HG03469 (cell line): Measurements from ENCODE around the gene QSOX2.
"Not testable (repeated sequence)": the region's sequence is repeated elsewhere in the genome, so short reads cannot be mapped to it uniquely, and the experiment has no call there.

ENCODE experiments used
- ATAC-seq: cut with Tn5 transposase; IDR thresholded peaks from one replicate; pipeline ENCODE4 v1.9.1; 2021; ENCODE audit warnings: mild to moderate bottlenecking, moderate library complexity, moderate number of reproducible peaks; ENCODE audit not compliant: unreplicated experiment

The QSOX2 gene

GRCh38 chr9:136237486-136238341 is 7.9 kb downstream of the QSOX2 start:
- no peak for ATAC-seq

- not testable (repeated sequence) for ATAC-seq
Observed at GRCh38 chr9:136236471-136237410, 8.9 kb downstream of the QSOX2 start.

- no peak for ATAC-seq
Observed at GRCh38 chr9:136235709-136236455, 9.7 kb downstream of the QSOX2 start.

- no peak for ATAC-seq
Observed at GRCh38 chr9:136235171-136235570, 10.4 kb downstream of the QSOX2 start.

- ATAC-seq: no peak
Observed at GRCh38 chr9:136234597-136234996, 11.0 kb downstream of the QSOX2 start.

- no peak for ATAC-seq
Observed at GRCh38 chr9:136233868-136234267, 11.7 kb downstream of the QSOX2 start.

GRCh38 chr9:136233411-136233810 is 12.2 kb downstream of the QSOX2 start:
- ATAC-seq: no peak

- ATAC-seq: no peak
Observed at GRCh38 chr9:136232969-136233368, 12.6 kb downstream of the QSOX2 start.

GRCh38 chr9:136231478-136232297 is 13.9 kb downstream of the QSOX2 start:
- ATAC-seq: no peak

GRCh38 chr9:136230773-136231172 is 14.8 kb downstream of the QSOX2 start:
- ATAC-seq: no peak

- no peak for ATAC-seq
Observed at GRCh38 chr9:136230365-136230764, 15.2 kb downstream of the QSOX2 start.

- no peak for ATAC-seq
Observed at GRCh38 chr9:136229096-136230065, 16.2 kb downstream of the QSOX2 start.

- no peak for ATAC-seq
Observed at GRCh38 chr9:136228107-136228875, 17.3 kb downstream of the QSOX2 start.

- ATAC-seq: no peak
Observed at GRCh38 chr9:136226680-136227407, 18.8 kb downstream of the QSOX2 start.

GRCh38 chr9:136225748-136226679 is 19.6 kb downstream of the QSOX2 start:
- ATAC-seq: no peak

GRCh38 chr9:136225366-136225747 is 20.3 kb downstream of the QSOX2 start:
- ATAC-seq: no peak
